ENCODE measurements around the gene GFOD2. TPM values are rescaled to one million over a fixed set of nuclear protein-coding genes. Genes with fewer than 3 reads are reported as not detected.

Gene GFOD2
- total and polyA plus RNA-seq, 12 donors: 6.0 to 10.9 (median 8.2) TPM

GRCh38 chr16:67651039-67651438, 68.1 kb downstream of the GFOD2 start:
- Histone ChIP-seq H3K36me3 (no peaks in the 10 kb centered on the region), H3K27me3 (peaks cover 15 to 99% (median 90%) of the 10 kb centered on the region in 7 donors), H3K27ac (no peak overlapping the region), H3K4me1 (peaks cover 3 to 29% (median 15%) of the 10 kb centered on the region in 9 donors), H3K9me3 (no peaks in the 10 kb centered on the region), H3K4me3 (no peak overlapping the region)
- no peak for ATAC-seq
- no peak for DNase-seq
- no peak for TF ChIP-seq CTCF (IDR thresholded peaks at IDR 0.05)
- 86 to 92% methylated on average over 7 of the region's 7 CpGs for WGBS, 2 donors
- intact Hi-C loops (cut with DNase I): loop anchor here in 2 of 10 donors (5.0 to 10.0 kb wide), 2 partner anchors 86 to 89 kb away; partner anchors contain the start of gene CTCF (in 2 of the 2)

- DNase-seq (no peak), ATAC-seq (no peak)
- Histone ChIP-seq H3K36me3 (no peaks in the 10 kb centered on the region), H3K27me3 (peaks cover 24 to 100% (median 94%) of the 10 kb centered on the region in 7 donors), H3K27ac (no peak overlapping the region), H3K4me3 (no peak overlapping the region), H3K9me3 (no peaks in the 10 kb centered on the region), H3K4me1 (peaks cover 3 to 36% (median 15%) of the 10 kb centered on the region in 9 donors)
- WGBS, 2 donors: 63 to 64% methylated on average over 8 of the region's 8 CpGs
- TF ChIP-seq CTCF (IDR thresholded peaks at IDR 0.05): no peak
- intact Hi-C loops (cut with DNase I): loop anchor here in 2 of 10 donors (5.0 to 10.0 kb wide), 2 partner anchors 85 to 88 kb away; partner anchors contain the start of gene CTCF (in 2 of the 2)
Observed at GRCh38 chr16:67650023-67650422, 69.1 kb downstream of the GFOD2 start.

GRCh38 chr16:67649494-67649931, 69.6 kb downstream of the GFOD2 start:
- ATAC-seq (peak in 5 of 8 donors; percentile 17 to 43 (median 28)), DNase-seq (peak in 1 of 2 donors; percentile 47)
- WGBS, 2 donors: 9 to 18% methylated on average over 30 to 34 of the region's 34 CpGs
- Histone ChIP-seq H3K4me1 (peaks cover 3 to 42% (median 16%) of the 10 kb centered on the region in 9 donors), H3K4me3 (no peak overlapping the region), H3K27me3 (peaks cover 24 to 100% (median 92%) of the 10 kb centered on the region in 7 donors), H3K9me3 (no peaks in the 10 kb centered on the region), H3K36me3 (no peaks in the 10 kb centered on the region), H3K27ac (no peak overlapping the region)
- no peak for TF ChIP-seq CTCF (IDR thresholded peaks at IDR 0.05)
- intact Hi-C loops (cut with DNase I): loop anchor here in 3 of 10 donors (5.0 to 10.0 kb wide), 2 partner anchors 105 to 127 kb away; no protein-coding TSS in a partner anchor

GRCh38 chr16:67648764-67649407, 70.2 kb downstream of the GFOD2 start:
- no peak for TF ChIP-seq CTCF (IDR thresholded peaks at IDR 0.05)
- Histone ChIP-seq H3K27me3 (peaks cover 24 to 95% (median 85%) of the 10 kb centered on the region in 7 donors), H3K4me1 (peaks cover 3 to 41% (median 18%) of the 10 kb centered on the region in 9 donors), H3K4me3 (no peak overlapping the region), H3K9me3 (no peaks in the 10 kb centered on the region), H3K36me3 (no peaks in the 10 kb centered on the region), H3K27ac (no peak overlapping the region)
- intact Hi-C loops (cut with DNase I): loop anchor here in 3 of 10 donors (5.0 to 10.0 kb wide), 2 partner anchors 104 to 127 kb away; no protein-coding TSS in a partner anchor
- WGBS, 2 donors: 42 to 50% methylated on average over 35 of the region's 35 CpGs
- DNase-seq (no peak), ATAC-seq (no peak)

All from heart right ventricle (tissue), 16 donors.